GM13977 (cell line): ENCODE data around the gene LETM1.

Experiments
- DNase-seq: peaks from one replicate; pipeline ENCODE4 v3.0.0; 2012; ENCODE audit warnings: low spot score
- in situ Hi-C: fragments of 300-500 bp; cut with MboI; formaldehyde crosslinking; loops from one replicate; pipeline ENCODE4 v1.12.0; 2022; ENCODE audit warnings: low sequenced_read_pairs, low pct_unique_long_range_greater_than_20kb, mixed read lengths, inconsistent platforms; ENCODE audit not compliant: unreplicated experiment
- TF ChIP-seq, protein P1 (sequence below): IDR thresholded peaks from 2 replicates; pipeline ENCODE4 v1.5.1; 2012; ENCODE audit warnings: mild to moderate bottlenecking, control low read depth; ENCODE audit not compliant: insufficient read depth; ENCODE audit errors: extremely low read depth, missing control alignments

The LETM1 gene

DNA sequence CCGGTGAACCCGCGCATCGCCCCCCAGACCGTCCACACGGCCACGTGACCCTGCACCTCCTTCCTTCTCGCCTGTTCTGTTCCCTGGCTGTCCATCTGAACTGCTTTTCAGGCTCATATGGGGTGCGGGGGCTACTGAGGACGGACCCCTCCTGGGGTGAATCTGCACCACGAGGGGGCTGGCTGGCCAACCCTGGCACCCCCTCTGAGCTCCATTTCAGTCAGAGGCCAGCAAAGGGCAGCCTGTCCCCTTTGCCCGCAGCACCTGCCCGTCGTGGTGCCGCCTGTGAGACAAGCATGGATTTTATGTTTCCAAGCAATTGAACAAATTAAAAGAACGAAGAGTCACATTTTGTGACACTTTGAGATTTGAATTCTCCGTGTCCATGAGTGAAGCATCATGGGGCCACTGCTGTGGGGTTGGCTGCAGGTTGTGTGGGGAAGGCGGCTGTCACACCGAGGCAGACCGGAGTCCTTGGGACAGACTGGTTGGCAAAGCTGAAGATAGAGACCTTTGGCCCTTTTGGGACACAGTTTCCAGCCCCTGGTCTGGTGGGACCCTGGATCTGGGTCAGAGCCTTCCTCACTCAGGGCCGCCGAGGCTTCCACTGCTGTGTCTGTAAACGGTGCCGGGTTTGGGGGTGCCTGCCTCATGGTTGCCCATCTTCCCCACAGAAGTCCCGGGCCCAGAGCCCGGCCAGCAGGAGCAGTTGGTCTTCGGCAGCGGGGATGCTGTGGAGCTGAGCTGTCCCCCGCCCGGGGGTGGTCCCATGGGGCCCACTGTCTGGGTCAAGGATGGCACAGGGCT lies 57.2 kb downstream of the LETM1 start:
- in situ Hi-C loops, result no loop called here
- TF ChIP-seq, protein P1, sequence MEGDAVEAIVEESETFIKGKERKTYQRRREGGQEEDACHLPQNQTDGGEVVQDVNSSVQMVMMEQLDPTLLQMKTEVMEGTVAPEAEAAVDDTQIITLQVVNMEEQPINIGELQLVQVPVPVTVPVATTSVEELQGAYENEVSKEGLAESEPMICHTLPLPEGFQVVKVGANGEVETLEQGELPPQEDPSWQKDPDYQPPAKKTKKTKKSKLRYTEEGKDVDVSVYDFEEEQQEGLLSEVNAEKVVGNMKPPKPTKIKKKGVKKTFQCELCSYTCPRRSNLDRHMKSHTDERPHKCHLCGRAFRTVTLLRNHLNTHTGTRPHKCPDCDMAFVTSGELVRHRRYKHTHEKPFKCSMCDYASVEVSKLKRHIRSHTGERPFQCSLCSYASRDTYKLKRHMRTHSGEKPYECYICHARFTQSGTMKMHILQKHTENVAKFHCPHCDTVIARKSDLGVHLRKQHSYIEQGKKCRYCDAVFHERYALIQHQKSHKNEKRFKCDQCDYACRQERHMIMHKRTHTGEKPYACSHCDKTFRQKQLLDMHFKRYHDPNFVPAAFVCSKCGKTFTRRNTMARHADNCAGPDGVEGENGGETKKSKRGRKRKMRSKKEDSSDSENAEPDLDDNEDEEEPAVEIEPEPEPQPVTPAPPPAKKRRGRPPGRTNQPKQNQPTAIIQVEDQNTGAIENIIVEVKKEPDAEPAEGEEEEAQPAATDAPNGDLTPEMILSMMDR, result no peak
- no peak for DNase-seq

DNA sequence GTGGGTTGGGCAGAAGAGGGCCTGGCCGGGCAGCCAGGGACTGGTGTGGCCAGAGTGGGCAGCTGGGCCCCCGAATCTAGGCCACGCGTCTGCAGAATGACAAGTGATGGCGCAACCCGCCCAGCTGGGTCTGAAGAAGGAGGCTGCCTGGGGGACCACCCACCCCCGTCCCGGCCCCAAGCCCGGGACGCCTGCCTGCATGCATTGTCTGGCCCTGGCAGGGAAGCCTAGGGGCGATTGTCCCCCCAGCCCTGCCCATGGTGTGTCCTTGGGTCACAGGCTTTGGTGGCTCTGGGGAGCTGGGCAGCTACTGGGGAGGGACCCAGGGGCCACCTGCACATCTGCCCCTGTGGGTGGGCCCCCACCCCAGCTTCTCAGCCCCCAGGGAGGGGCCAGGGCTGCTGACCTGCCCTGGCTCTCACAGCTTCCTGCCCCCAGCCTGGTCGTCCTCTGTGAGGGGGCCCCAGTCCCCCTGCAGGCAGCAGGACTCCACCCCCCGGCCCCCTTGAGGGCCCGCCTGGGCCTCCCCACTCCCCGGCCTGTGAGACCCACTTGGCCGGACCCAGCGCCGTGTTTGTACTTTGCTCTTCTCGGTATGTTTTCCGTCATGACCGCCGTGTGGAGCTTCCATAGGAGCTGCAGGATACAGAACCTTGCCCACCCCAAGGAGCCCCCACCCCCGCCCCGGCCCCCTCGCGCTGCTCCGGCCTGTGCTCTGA lies 57.9 kb downstream of the LETM1 start:
- DNase-seq, result no peak
- TF ChIP-seq, protein P1, result no peak
- in situ Hi-C loops, result no loop called here

GRCh38 chr4:1797298-1797860 lies 58.6 kb downstream of the LETM1 start:
- in situ Hi-C loops, result no loop called here

DNA sequence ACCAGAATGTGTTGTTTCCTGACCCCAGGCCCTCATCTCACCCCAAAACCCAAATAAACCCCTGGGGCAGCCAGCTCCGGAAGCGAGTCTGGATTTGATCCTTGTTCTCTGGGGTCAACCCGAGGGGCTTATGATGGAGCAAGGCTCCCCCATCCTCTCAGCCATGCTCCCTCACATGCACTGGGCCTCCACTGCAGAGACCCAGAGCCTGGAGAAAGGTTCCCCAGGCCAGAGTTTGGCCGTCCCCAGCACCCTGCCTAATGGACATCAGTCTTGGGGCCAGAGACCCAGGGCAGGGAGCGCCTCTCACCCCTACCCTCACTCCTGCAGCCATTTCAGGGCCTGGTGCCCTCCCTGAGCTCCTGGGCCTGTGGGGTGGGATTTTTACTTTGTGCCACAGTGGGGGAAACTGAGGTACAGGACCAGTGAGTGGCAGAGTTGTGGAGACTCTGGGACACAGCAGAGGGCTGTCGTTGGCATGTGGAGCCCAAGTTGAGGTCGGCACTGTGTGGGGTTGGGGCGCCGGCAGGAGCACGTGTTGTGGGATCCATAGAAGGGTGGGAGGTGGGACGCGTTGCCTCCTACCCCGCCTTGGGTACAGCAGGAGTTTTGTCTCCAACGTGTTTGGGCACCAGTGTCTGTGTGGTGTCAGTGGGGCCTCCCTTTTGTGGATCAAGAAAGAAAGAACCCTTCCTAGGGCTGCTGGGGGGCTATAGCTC lies 59.3 kb downstream of the LETM1 start:
- no peak for DNase-seq
- in situ Hi-C loops, result no loop called here

More at GRCh38 chr4:1797298-1797860, 58.6 kb downstream of the LETM1 start:
- TF ChIP-seq, protein P1, result no peak
- no peak for DNase-seq

GRCh38 chr4:1795299-1796195 lies 60.4 kb downstream of the LETM1 start:
- in situ Hi-C loops, result no loop called here
- TF ChIP-seq, protein P1, result no peak
- DNase-seq, result no peak

More for the DNA sequence above, 59.3 kb downstream of the LETM1 start:
- TF ChIP-seq, protein P1, result no peak
